ENCODE data around the gene PTPN1.

PTPN1 gene

DNA sequence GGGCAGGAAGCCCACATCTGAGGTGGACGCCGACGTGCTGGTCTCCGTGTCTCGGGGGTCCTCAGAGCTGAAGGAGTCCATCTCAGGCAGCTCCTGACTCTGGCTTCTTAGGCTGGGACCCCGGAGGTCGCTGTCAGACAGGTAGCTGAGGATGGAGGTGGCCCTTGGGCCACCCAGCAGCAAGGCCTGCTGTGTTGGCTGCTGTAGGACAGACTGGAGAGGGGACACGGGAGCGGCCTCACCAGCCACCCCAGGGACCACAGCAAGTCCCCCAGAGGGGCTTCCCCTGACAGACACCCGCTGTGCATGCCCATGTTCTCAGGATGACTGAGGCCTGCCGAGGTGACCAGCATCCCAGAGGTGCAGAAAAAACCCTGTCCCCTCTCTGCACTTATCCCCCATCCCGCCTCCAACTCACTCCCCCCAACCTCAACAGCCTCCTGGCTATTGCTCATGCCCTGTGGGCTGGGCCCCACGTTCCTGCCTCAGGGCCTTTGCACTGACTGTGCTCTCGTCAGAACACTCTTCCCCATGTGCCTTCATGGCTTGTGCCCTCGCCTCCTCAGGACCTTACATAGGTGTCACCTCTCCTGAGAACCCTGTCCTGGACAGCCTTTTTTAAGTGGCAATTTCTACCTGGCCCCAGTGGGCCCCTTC lies 92.4 kb downstream of the PTPN1 start:
- Histone ChIP-seq H3K36me3 (no peaks in the 10 kb centered on the region), H3K27ac (no peak overlapping the region), H3K4me1 (ENCODE audit: control insufficient read depth in 1 of 2, insufficient read depth in 1 of 2, low read depth in 1 of 2, low read length in 1 of 2) (no peaks in the 10 kb centered on the region), H3K9me3 (no peaks in the 10 kb centered on the region), H3K4me3 (ENCODE audit: low read depth in 1 of 2, low read length in 1 of 2) (no peak overlapping the region), H3K27me3 (no peaks in the 10 kb centered on the region)
- TF ChIP-seq, protein P1, sequence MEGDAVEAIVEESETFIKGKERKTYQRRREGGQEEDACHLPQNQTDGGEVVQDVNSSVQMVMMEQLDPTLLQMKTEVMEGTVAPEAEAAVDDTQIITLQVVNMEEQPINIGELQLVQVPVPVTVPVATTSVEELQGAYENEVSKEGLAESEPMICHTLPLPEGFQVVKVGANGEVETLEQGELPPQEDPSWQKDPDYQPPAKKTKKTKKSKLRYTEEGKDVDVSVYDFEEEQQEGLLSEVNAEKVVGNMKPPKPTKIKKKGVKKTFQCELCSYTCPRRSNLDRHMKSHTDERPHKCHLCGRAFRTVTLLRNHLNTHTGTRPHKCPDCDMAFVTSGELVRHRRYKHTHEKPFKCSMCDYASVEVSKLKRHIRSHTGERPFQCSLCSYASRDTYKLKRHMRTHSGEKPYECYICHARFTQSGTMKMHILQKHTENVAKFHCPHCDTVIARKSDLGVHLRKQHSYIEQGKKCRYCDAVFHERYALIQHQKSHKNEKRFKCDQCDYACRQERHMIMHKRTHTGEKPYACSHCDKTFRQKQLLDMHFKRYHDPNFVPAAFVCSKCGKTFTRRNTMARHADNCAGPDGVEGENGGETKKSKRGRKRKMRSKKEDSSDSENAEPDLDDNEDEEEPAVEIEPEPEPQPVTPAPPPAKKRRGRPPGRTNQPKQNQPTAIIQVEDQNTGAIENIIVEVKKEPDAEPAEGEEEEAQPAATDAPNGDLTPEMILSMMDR (IDR thresholded peaks at IDR 0.05): no peak

DNA sequence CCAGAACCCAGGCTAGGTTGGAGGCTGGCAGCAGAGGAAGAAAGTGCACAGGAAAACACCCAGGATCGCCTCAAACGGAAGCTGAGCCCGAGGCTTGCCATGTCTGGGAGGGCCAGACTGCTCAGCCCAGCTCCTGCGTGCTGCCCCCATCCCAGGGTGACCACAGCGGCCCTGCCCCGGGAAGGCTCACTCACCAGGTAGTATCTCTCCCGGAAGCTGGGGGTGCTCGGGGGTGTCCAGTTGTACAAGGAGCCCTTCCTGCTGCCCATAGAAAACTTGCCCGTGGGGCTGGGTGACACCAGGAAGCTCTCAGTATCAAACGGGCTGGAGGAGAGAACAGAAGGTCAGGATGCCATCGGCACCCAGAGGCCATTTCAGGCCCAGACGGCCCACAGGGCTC lies 94.3 kb downstream of the PTPN1 start:
- no peaks in the 10 kb centered on the region for H3K4me1 ChIP-seq (ENCODE audit: control insufficient read depth in 1 of 2, insufficient read depth in 1 of 2, low read depth in 1 of 2, low read length in 1 of 2)
- H3K27me3 ChIP-seq: no peaks in the 10 kb centered on the region
- no peak overlapping the region for H3K27ac ChIP-seq
- no peak overlapping the region for H3K4me3 ChIP-seq (ENCODE audit: low read depth in 1 of 2, low read length in 1 of 2)
- no peaks in the 10 kb centered on the region for H3K36me3 ChIP-seq
- TF ChIP-seq, protein P1 (IDR thresholded peaks at IDR 0.05): no peak
- H3K9me3 ChIP-seq: no peaks in the 10 kb centered on the region

DNA sequence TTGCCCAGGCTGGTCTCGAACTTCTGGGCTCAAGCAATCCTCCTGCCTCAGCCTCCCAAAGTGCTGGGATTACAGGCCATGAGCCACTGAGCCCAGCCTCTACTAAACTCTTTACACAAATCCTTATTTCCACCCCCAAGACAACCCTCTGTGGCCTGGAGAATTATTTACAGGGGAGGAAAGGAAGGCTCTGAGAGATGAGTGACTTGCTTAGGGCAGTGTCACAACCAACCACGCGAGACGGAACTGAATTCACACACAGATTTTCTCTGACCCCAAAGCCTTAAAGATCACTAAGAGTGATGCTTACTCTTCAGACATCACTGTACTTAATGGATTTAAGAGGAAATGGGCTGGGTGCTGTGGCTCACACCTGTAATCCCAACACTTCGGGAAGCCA lies 95.0 kb downstream of the PTPN1 start:
- Histone ChIP-seq H3K9me3 (no peaks in the 10 kb centered on the region), H3K27ac (no peak overlapping the region), H3K4me1 (ENCODE audit: control insufficient read depth in 1 of 2, insufficient read depth in 1 of 2, low read depth in 1 of 2, low read length in 1 of 2) (no peaks in the 10 kb centered on the region), H3K36me3 (no peaks in the 10 kb centered on the region), H3K4me3 (ENCODE audit: low read depth in 1 of 2, low read length in 1 of 2) (no peak overlapping the region), H3K27me3 (no peaks in the 10 kb centered on the region)
- TF ChIP-seq, protein P1 (IDR thresholded peaks at IDR 0.05): no peak

DNA sequence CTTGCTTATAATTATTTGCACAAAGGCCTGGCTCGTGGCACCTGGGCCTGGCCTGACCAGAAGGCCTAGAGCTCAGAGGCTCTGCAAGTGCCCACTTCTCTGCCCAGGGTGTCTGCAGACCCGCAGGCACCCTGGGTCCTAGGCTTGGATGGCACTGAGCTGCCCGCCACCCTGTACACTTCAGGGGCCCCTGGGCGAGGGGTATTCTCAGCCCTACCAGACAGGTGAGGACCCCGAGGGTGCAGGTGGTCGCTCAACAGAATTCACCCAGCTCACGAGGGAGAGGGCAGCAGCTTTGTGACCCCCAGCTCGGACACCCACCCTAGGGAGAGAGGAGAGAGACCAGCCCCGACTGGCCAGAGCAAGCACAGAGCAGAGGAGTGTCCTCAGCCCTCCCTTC lies 97.3 kb downstream of the PTPN1 start:
- Histone ChIP-seq H3K27ac (no peak overlapping the region), H3K27me3 (no peaks in the 10 kb centered on the region), H3K4me1 (ENCODE audit: control insufficient read depth in 1 of 2, insufficient read depth in 1 of 2, low read depth in 1 of 2, low read length in 1 of 2) (no peaks in the 10 kb centered on the region), H3K36me3 (no peaks in the 10 kb centered on the region), H3K4me3 (ENCODE audit: low read depth in 1 of 2, low read length in 1 of 2) (no peak overlapping the region), H3K9me3 (no peaks in the 10 kb centered on the region)
- TF ChIP-seq, protein P1 (IDR thresholded peaks at IDR 0.05): no peak

DNA sequence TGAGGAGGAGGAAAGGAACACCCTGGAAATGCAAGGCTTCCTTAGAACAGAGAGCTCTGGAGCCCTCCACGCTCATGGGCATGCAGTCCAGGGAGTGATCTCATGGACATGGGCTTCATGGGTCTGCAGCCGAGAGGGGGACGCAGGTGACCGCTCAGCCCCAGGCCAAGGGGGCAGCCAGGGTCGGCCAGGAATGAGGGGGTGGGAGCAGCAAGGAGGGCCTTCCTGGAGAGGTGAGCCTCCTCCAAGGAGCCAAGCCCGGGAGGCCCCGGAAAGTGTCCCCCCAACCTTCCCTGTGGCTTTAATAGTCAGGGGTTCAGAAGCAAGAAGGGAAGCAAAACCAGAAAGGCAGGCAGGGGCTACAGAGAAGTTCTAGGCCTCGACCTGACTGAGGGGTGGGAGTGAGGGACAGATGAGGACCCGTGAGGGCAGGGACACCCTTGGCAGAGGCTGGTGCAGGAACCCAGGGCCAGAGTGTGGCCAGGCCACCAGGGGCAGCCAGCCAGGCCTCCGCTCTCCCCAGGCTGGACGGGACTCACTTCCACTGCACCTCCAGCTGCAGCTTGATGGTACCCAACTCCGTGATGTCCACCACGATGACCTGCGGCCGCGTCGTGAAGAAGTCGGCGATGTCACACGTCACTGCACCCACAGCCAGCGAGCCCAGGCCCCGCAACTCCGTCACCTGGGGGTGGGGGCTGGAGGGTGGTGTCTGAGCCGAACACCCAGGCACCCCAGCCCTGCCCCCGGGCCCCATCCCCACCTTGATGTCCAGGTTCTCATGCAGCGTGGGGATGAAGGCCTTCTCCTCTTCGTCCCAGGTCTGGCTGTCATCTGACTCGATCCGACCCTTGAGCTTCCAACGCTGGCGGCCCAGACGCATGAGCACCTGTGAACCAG lies 97.9 kb downstream of the PTPN1 start:
- TF ChIP-seq, protein P1 (IDR thresholded peaks at IDR 0.05): no peak
- H3K36me3 ChIP-seq: no peaks in the 10 kb centered on the region
- H3K4me3 ChIP-seq (ENCODE audit: low read depth in 1 of 2, low read length in 1 of 2): no peak overlapping the region
- H3K27ac ChIP-seq: no peak overlapping the region
- no peaks in the 10 kb centered on the region for H3K9me3 ChIP-seq
- no peaks in the 10 kb centered on the region for H3K4me1 ChIP-seq (ENCODE audit: control insufficient read depth in 1 of 2, insufficient read depth in 1 of 2, low read depth in 1 of 2, low read length in 1 of 2)
- H3K27me3 ChIP-seq: no peaks in the 10 kb centered on the region

Measured in neutrophil (primary cell).